GM21576 (cell line): ENCODE data around the gene NTN1.

Experiments
- ATAC-seq: cut with Tn5 transposase; IDR thresholded peaks from one replicate; pipeline ENCODE4 v1.9.1; 2021; ENCODE audit warnings: mild to moderate bottlenecking, moderate library complexity; ENCODE audit not compliant: unreplicated experiment

Gene NTN1

GRCh38 chr17:9035249-9035648 lies 13.9 kb downstream of the NTN1 start:
- no peak for ATAC-seq

GRCh38 chr17:9036336-9036735 lies 15.0 kb downstream of the NTN1 start:
- ATAC-seq = no peak

- no peak for ATAC-seq
These were observed 16.4 kb downstream of the NTN1 start for GRCh38 chr17:9037736-9038135.

GRCh38 chr17:9038380-9038779 lies 17.1 kb downstream of the NTN1 start:
- ATAC-seq = no peak

- no peak for ATAC-seq
These were observed 23.6 kb downstream of the NTN1 start for GRCh38 chr17:9044772-9045463.

- no peak for ATAC-seq
These were observed 29.6 kb downstream of the NTN1 start for GRCh38 chr17:9050801-9051401.

DNA sequence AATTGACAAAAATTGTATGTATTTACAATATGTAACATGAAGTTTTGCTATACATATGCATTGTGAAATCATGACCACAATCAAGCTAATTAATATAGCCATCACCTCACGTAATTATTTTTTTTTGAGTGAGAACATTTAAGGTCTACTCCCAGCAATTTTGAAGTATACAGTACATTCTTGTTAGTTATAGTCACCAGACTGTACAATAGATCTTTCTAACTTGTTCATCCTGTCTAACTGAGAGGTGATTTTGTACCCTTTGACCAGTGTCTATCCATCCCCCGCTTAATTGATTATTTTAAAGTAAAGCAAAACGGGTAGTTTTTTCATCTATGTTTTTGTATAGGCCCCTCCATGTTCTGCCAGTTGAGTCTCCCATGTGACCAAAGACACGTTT lies 30.3 kb downstream of the NTN1 start:
- ATAC-seq = no peak

GRCh38 chr17:9052921-9053320 lies 31.6 kb downstream of the NTN1 start:
- ATAC-seq = no peak

GRCh38 chr17:9053406-9053805 lies 32.1 kb downstream of the NTN1 start:
- no peak for ATAC-seq

- ATAC-seq = no peak
These were observed 33.0 kb downstream of the NTN1 start for GRCh38 chr17:9054126-9054975.

DNA sequence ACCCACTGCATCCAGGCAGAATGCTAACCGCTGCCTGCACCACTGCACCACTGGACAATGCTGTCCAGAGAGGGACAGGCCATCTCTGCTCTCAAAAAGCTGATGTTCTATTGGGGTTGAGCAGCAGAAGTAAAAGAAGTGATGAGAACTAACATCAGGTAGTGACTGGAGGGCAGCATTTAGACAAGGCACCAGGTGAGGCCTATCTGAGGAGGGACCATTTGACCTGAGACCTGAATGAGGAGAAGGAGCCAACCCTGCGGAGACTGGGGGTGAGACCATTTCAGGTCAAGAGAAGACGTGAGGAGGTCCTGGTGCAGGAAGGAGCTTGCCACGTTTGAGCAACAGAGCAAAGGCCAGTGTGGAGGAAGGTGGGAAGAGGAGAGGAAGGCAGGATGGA lies 34.0 kb downstream of the NTN1 start:
- ATAC-seq = no peak

DNA sequence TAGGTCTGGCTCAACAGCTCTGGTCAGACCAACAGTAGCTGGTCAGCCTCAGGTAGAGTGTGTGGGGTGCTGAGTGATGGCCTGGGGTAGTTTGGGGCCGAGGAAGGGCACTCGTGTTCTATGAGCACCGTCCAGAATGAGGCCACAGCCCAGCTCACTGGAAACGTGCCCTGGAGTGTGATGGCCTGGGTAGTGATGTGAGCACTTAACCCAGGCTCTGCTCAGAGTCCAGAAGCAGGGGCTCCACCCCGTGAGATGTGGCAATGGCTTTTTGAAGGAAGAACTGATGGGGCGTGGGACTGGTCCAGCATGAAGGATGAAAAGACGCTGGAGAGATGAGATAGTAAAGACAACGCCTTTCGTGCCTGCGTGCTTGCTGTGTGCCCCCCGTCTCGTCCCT lies 35.3 kb downstream of the NTN1 start:
- no peak for ATAC-seq

- ATAC-seq = no peak
These were observed 36.0 kb downstream of the NTN1 start for GRCh38 chr17:9057310-9057709.

- no peak for ATAC-seq
These were observed 41.1 kb downstream of the NTN1 start for GRCh38 chr17:9062399-9062902.

- ATAC-seq = no peak
These were observed 43.1 kb downstream of the NTN1 start for GRCh38 chr17:9064311-9064834.

- no peak for ATAC-seq
These were observed 49.7 kb downstream of the NTN1 start for GRCh38 chr17:9071016-9071415.

DNA sequence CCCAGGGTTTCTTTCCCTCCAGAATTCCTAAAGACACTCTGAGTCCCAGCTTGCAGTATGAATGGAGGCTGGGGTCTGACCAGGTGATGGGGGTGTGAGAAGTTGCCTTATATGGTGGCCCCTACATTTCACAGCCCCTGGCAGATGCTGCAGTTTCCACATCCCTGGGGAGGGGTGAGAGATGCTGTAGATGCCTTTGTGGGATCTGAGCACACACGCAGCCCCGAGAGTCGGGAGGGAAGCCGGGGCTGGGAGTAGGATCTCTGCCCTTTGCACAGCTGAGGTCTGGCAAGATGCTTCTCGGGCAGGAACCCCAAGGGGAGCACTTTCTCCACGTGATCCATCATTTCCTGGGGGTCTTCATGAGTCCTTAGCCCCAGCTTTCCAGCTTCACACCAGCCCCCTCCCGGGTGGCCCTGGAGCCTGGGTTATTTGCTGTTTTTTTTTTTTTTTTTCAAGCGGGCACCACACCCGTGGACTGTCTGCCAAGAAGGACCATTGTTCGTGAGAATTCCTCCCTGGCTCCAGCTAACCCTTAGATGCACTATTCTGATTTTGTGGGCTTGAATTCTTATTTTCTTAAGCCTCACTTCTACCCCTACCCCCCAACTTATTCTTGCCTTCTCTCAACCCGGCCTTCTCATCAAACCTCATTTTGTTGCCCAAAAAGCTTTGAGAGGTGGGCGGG lies 50.6 kb downstream of the NTN1 start:
- ATAC-seq = no peak

DNA sequence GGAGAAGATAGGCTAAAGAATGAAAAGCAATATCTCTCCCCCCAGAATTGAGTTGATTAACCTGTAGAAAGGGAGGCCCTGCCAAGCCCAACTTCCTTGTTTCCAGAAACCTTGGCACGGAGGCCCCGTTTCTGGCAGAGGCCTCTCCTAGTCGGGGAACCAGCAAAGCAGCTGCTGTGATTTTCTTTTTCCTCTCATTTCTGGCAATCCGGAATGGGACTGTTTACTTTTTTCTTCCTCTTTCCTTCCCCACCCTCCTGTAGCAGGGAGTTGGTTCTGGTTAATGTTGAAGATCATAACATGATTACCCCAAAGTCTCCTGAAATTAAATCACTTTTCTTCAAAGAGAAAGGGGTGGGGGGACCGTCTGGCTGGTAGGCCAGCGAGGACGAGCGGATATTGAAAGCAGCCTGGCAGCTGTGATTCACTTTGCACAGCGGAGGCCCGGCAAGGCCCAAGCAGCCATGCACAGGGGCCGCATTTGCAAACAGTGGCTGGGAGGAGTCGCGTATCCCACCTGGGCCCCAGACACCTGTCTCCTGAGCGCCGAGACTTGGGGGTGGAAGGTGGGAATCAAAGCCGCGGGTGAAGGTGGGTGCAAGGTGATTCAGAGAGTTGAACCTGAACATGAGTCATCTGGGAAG lies 51.5 kb downstream of the NTN1 start:
- ATAC-seq = no peak

- no peak for ATAC-seq
These were observed 52.8 kb downstream of the NTN1 start for GRCh38 chr17:9074131-9074530.

DNA sequence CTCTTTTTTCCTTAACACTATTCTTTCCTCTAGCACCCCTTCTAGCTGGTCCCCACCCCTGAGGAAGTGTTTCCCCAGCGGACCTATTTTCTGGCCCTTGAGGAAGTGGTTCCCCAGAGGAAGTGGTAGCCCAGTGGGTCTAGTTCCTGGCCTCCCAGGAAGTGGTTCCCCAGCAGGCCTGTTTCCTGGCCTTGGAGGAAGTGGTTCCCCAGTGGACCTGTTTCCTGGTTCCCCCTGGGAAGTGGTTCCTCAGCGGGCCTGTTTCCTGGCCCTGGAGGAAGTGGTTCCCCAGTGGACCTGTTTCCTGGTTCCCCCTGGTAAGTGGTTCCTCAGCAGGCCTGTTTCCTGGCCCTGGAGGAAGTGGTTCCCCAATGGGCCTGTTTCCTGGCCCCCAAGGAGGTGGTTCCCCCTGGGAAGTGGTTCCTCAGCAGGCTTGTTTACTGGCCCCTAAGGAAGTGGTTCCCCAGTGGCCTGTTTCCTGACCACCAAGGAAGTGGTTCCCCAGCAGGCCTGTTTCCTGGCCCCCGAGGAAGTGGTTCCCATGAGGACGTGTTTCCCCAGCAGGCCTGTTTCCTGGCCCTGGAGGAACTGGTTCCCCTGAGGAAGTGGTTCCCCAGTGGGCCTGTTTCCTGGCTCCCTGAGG lies 58.3 kb downstream of the NTN1 start:
- no peak for ATAC-seq
